IMR-90 (cell line): ENCODE measurements around the gene PRR5L. TPM values are rescaled to one million over a fixed set of nuclear protein-coding genes. Genes with fewer than 3 reads are reported as not detected.

Source experiments
- ATAC-seq: fragments of 200-7000 bp; cut with Tn5 transposase; 2 replicates; pipeline ENCODE4 v1.9.1; 2020; ENCODE audit warnings: low read depth, mild to moderate bottlenecking, moderate library complexity
- BruUV-seq: library from RNA; stranded (reverse); fragments of 400-500 nt; replicated peaks from 2 replicates; lab custom pipeline; 2021; lab: Mats Ljungman, UMichigan
- CTCF ChIA-PET: fragments of 300-600 bp; formaldehyde crosslinking; extraction: SDS; loops from one replicate; lab custom pipeline; 2021; ENCODE audit warnings: antibody characterized with exemption; lab: Yijun Ruan, JAX
- POLR2A ChIA-PET: fragments of 300-600 bp; sonication (Branson Sonifier 250); formaldehyde crosslinking; loops from one replicate; lab custom pipeline; 2022; ENCODE audit warnings: antibody characterized with exemption; ENCODE audit not compliant: unreplicated experiment; lab: Charles Lee
- DNase-seq: peaks from one replicate; pipeline ENCODE4 v3.0.0; 2013
- H2AFZ ChIP-seq: replicated peaks from 2 replicates; pipeline ENCODE3; 2013; ENCODE audit warnings: low read length, mild to moderate bottlenecking; ENCODE audit not compliant: poor library complexity
- H2AK5ac ChIP-seq: 2 replicates; pipeline ENCODE4 v1.6.1; 2013; ENCODE audit warnings: low read depth, low read length, inconsistent platforms
- H2AK9ac ChIP-seq: replicated peaks from 2 replicates; pipeline ENCODE3; 2013; ENCODE audit warnings: mild to moderate bottlenecking, low read depth, low read length, moderate library complexity; ENCODE audit not compliant: poor library complexity
- H2BK120ac ChIP-seq: 2 replicates; pipeline ENCODE4 v1.6.1; 2013; ENCODE audit warnings: low read depth, low read length, inconsistent platforms
- H2BK15ac ChIP-seq: 3 replicates; pipeline ENCODE4 v1.6.1; 2013; ENCODE audit warnings: low read depth, low read length, inconsistent platforms
- H2BK20ac ChIP-seq: 2 replicates; pipeline ENCODE4 v1.6.1; 2013; ENCODE audit warnings: low read depth, mild to moderate bottlenecking, inconsistent platforms, low read length, moderate library complexity
- H2BK5ac ChIP-seq: 2 replicates; pipeline ENCODE4 v1.6.1; 2013; ENCODE audit warnings: mild to moderate bottlenecking, low read depth, low read length, inconsistent platforms; ENCODE audit not compliant: poor library complexity, severe bottlenecking
- H3K14ac ChIP-seq: replicated peaks from 2 replicates; pipeline ENCODE4 v1.6.1; 2013; ENCODE audit warnings: low read depth, low read length, inconsistent platforms
- H3K18ac ChIP-seq: 2 replicates; pipeline ENCODE4 v1.6.1; 2013; ENCODE audit warnings: low read depth, low read length, control low read depth
- H3K23ac ChIP-seq: 2 replicates; pipeline ENCODE4 v1.6.1; 2013; ENCODE audit warnings: low read depth, low read length, inconsistent platforms
- H3K27ac ChIP-seq: 2 replicates; pipeline ENCODE4 v1.5.1; 2013; ENCODE audit warnings: mild to moderate bottlenecking, control low read depth, low read length; ENCODE audit not compliant: insufficient read depth
- H3K27me3 ChIP-seq: 2 replicates; pipeline ENCODE4 v1.6.1; 2013; ENCODE audit warnings: low read length; ENCODE audit not compliant: control insufficient read depth, insufficient read depth
- H3K36me3 ChIP-seq: 2 replicates; pipeline ENCODE4 v1.6.1; 2013; ENCODE audit warnings: low read length, mixed read lengths; ENCODE audit not compliant: control insufficient read depth, insufficient read depth
- H3K4ac ChIP-seq: 2 replicates; pipeline ENCODE4 v1.6.1; 2013; ENCODE audit warnings: low read depth, low read length, inconsistent platforms
- H3K4me1 ChIP-seq: 2 replicates; pipeline ENCODE4 v1.6.1; 2013; ENCODE audit warnings: low read length, mixed read lengths; ENCODE audit not compliant: control insufficient read depth, insufficient read depth
- H3K4me2 ChIP-seq: 2 replicates; pipeline ENCODE4 v1.6.1; 2013; ENCODE audit warnings: low read depth, mild to moderate bottlenecking, control low read depth, low read length, moderate library complexity
- H3K4me3 ChIP-seq: 2 replicates; pipeline ENCODE4 v1.5.1; 2013; ENCODE audit warnings: low read depth, mild to moderate bottlenecking, control low read depth, low read length, moderate library complexity; ENCODE audit not compliant: insufficient read depth
- H3K56ac ChIP-seq: 2 replicates; pipeline ENCODE4 v1.6.1; 2013; ENCODE audit warnings: low read length, inconsistent platforms; ENCODE audit not compliant: insufficient read depth; ENCODE audit errors: extremely low read depth
- H3K79me1 ChIP-seq, 2 experiments: 2 replicates each; pipeline ENCODE4 v1.6.1; 2013; ENCODE audit warnings: low read length in 2 of 2, inconsistent platforms in 1 of 2, low read depth in 1 of 2
- H3K9ac ChIP-seq: 2 replicates; pipeline ENCODE4 v1.6.1; 2013; ENCODE audit warnings: low read depth, low read length, control low read depth
- H3K9me1 ChIP-seq: 2 replicates; pipeline ENCODE4 v1.6.1; 2013; ENCODE audit warnings: low read length, inconsistent platforms; ENCODE audit not compliant: insufficient read depth
- H3K9me3 ChIP-seq: 2 replicates; pipeline ENCODE4 v1.6.1; 2013; ENCODE audit warnings: low read length; ENCODE audit not compliant: control insufficient read depth, insufficient read depth
- H4K20me1 ChIP-seq: 2 replicates; pipeline ENCODE4 v1.6.1; 2013; ENCODE audit warnings: low read length, inconsistent platforms; ENCODE audit not compliant: insufficient read depth
- H4K5ac ChIP-seq: 2 replicates; pipeline ENCODE4 v1.6.1; 2013; ENCODE audit warnings: mild to moderate bottlenecking, low read depth, low read length, control low read depth
- H4K8ac ChIP-seq, 2 experiments: 2 replicates each; pipeline ENCODE4 v1.6.1; 2013; ENCODE audit warnings: low read depth in 2 of 2, low read length in 2 of 2, control low read depth in 1 of 2, inconsistent platforms in 1 of 2
- H4K91ac ChIP-seq: 2 replicates; pipeline ENCODE4 v1.6.1; 2013; ENCODE audit warnings: low read depth, low read length, inconsistent platforms; ENCODE audit not compliant: insufficient read depth
- WGBS, 2 experiments: methylation state at CpG; one replicate each; pipeline versions ENCODE4 v1.1.5 to v1.1.7; 2013; ENCODE audit warnings: missing lambda C conversion rate in 2 of 2; ENCODE audit not compliant: insufficient read length in 1 of 2; ENCODE audit errors: extremely low coverage in 2 of 2; 5-methylcytosine and 5-hydroxymethylcytosine counted together
- dilution Hi-C: fragments of 300-500 bp; cut with HindIII; formaldehyde crosslinking; loops from one replicate; pipeline ENCODE4 v1.14.3; 2018; ENCODE audit warnings: low sequenced_read_pairs; ENCODE audit not compliant: unreplicated experiment
- in situ Hi-C: fragments of 300-500 bp; cut with MboI; formaldehyde crosslinking; loops from 3 replicates; pipeline ENCODE4 v1.14.3; 2019; ENCODE audit warnings: low sequenced_read_pairs, inconsistent platforms, mixed read lengths
- intact Hi-C: fragments of 100-400 bp; cut with micrococcal nuclease; formaldehyde crosslinking; loops from 2 replicates; pipeline ENCODE4 v1.10.0; 2022
- polyA plus RNA-seq, 3 experiments: library from polyadenylated mRNA; depleted of rRNA; stranded (reverse); fragments of >200 nt; gene quantifications; 2 replicates each; pipeline ENCODE4 v1.2.3, GENCODE V29; 2012; ENCODE audit warnings: low replicate concordance in 1 of 3
- total RNA-seq: library from RNA; depleted of rRNA; stranded (reverse); fragments of >200 nt; gene quantifications from 2 replicates; pipeline ENCODE4 v1.2.3, GENCODE V29; 2012
- TF ChIP-seq, protein P1 (sequence below): fragments of 150-350 bp; IDR thresholded peaks from 2 replicates; pipeline ENCODE4 v1.6.1; 2017; ENCODE audit warnings: mild to moderate bottlenecking, antibody characterized with exemption, low read length, low read depth
- TF ChIP-seq, protein P2 (sequence below): fragments of 150-350 bp; IDR thresholded peaks from 2 replicates; pipeline ENCODE4 v1.6.1; 2016; ENCODE audit warnings: low read depth, mild to moderate bottlenecking, low read length, moderate library complexity, borderline replicate concordance

Gene PRR5L
- total and polyA plus RNA-seq, 2 of the 4 experiments (the other 2 are of a cell fraction), result 2.9 to 3.6 TPM

DNA sequence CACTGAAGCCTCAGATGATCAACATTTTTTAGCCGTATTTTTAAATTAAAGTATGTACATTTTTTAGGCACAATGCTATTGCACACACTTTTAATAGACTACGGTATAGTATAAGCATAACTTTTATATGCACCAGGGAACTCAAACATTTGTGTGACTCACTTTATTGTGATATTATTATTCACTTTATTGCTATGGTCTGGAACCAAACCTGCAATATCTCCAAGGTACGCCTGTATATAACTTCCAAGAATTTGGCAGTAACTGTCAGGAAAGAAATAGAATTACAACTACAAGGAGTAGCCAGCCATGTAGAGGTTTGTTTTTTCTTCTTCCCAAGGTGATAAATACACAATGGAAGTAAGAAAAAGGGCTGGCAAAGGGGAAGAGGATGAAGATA is 62.3 kb downstream of the PRR5L start:
- Histone ChIP-seq H3K36me3 (no peaks in the 10 kb centered on the region), H3K4me1 (peaks cover 15% of the 10 kb centered on the region), H4K8ac (no peak overlapping the region), H2BK15ac (no peak overlapping the region), H3K4me2 (no peak overlapping the region), H3K14ac (no peak overlapping the region), H3K9me3 (no peaks in the 10 kb centered on the region), H3K18ac (no peak overlapping the region), H3K79me1 (no peaks in the 10 kb centered on the region), H2AFZ (no peak overlapping the region), H4K20me1 (no peaks in the 10 kb centered on the region), H4K91ac (no peak overlapping the region), H3K23ac (no peak overlapping the region), H4K5ac (no peak overlapping the region), H3K9ac (no peak overlapping the region), H3K56ac (no peak overlapping the region), H2BK120ac (no peak overlapping the region), H3K9me1 (0 out of 2 replicates have a peak, but pooled peaks cover 2% of the 10 kb centered on the region), H3K4ac (no peak overlapping the region), H3K27me3 (no peaks in the 10 kb centered on the region), H2BK20ac (no peak overlapping the region), H2BK5ac (no peak overlapping the region), H3K4me3 (no peak overlapping the region), H2AK9ac (no peak overlapping the region), H2AK5ac (no peak overlapping the region), H3K27ac (no peak overlapping the region)
- ATAC-seq, result no peak
- TF ChIP-seq, protein P1, sequence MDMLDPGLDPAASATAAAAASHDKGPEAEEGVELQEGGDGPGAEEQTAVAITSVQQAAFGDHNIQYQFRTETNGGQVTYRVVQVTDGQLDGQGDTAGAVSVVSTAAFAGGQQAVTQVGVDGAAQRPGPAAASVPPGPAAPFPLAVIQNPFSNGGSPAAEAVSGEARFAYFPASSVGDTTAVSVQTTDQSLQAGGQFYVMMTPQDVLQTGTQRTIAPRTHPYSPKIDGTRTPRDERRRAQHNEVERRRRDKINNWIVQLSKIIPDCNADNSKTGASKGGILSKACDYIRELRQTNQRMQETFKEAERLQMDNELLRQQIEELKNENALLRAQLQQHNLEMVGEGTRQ, result no peak
- TF ChIP-seq, protein P2, sequence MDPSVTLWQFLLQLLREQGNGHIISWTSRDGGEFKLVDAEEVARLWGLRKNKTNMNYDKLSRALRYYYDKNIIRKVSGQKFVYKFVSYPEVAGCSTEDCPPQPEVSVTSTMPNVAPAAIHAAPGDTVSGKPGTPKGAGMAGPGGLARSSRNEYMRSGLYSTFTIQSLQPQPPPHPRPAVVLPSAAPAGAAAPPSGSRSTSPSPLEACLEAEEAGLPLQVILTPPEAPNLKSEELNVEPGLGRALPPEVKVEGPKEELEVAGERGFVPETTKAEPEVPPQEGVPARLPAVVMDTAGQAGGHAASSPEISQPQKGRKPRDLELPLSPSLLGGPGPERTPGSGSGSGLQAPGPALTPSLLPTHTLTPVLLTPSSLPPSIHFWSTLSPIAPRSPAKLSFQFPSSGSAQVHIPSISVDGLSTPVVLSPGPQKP, result no peak
- CTCF ChIA-PET, result no interaction called here
- POLR2A ChIA-PET, result no interaction called here
- DNase-seq, result no peak
- WGBS, 2 experiments, result no CpG with 5 or more reads among the region's 3 CpGs
- in situ Hi-C loops, result no loop called here
- no TSS peak for BruUV-seq
- intact Hi-C loops, result no loop called here
- dilution Hi-C loops, result no loop called here
